Liver (tissue), 9 donors: ENCODE results near the gene GPRC5B. TPM values are rescaled to one million over a fixed set of nuclear protein-coding genes. Genes with fewer than 3 reads are reported as not detected.

Experiments
- DNase-seq: peaks from one replicate; pipeline ENCODE4 v3.0.0-alpha.2; 2017; ENCODE audit warnings: low spot score
- H3K27ac ChIP-seq, 2 donors: one replicate each; pipeline ENCODE4 v1.7.0; 2013; ENCODE audit warnings: inconsistent platforms in 2 of 2, low read length in 2 of 2, control low read depth in 1 of 2, low read depth in 1 of 2, mild to moderate bottlenecking in 1 of 2
- H3K27me3 ChIP-seq, 4 donors: one replicate each; pipeline versions ENCODE4 v1.6.1 to v1.7.0; 2013; ENCODE audit warnings: low read length in 3 of 4, inconsistent platforms in 1 of 4, mild to moderate bottlenecking in 1 of 4, moderate library complexity in 1 of 4; ENCODE audit not compliant: control insufficient read depth in 4 of 4, insufficient read depth in 4 of 4
- H3K36me3 ChIP-seq, 4 donors: one replicate each; pipeline versions ENCODE4 v1.6.1 to v1.7.0; 2013; ENCODE audit warnings: low read length in 3 of 4, mild to moderate bottlenecking in 3 of 4, low read depth in 1 of 4, moderate library complexity in 1 of 4; ENCODE audit not compliant: control insufficient read depth in 4 of 4, insufficient read depth in 3 of 4
- H3K4me1 ChIP-seq, 4 donors: one replicate each; pipeline versions ENCODE4 v1.6.1 to v1.7.0; 2013; ENCODE audit warnings: low read length in 3 of 4, mild to moderate bottlenecking in 3 of 4, moderate library complexity in 1 of 4; ENCODE audit not compliant: control insufficient read depth in 4 of 4, insufficient read depth in 4 of 4
- H3K4me3 ChIP-seq, 3 donors: one replicate each; pipeline versions ENCODE4 v1.6.1 to v1.7.0; 2013; ENCODE audit warnings: low read length in 3 of 3, control low read depth in 1 of 3, low read depth in 1 of 3, mild to moderate bottlenecking in 1 of 3
- H3K9ac ChIP-seq, 2 donors: one replicate each; pipeline ENCODE4 v1.7.0; 2013; ENCODE audit warnings: low read length in 2 of 2, mild to moderate bottlenecking in 2 of 2, moderate library complexity in 2 of 2, control low read depth in 1 of 2, low read depth in 1 of 2
- H3K9me3 ChIP-seq, 4 donors: one replicate each; pipeline versions ENCODE4 v1.6.1 to v1.7.0; 2013; ENCODE audit warnings: low read length in 3 of 4; ENCODE audit not compliant: control insufficient read depth in 4 of 4
- EGR1 ChIP-seq, 2 donors: IDR thresholded peaks; 2 replicates each; pipeline ENCODE4 v1.6.1; 2016 to 2018; ENCODE audit warnings: antibody characterized with exemption in 2 of 2, low read depth in 2 of 2
- FOXA1 ChIP-seq: IDR thresholded peaks from 2 replicates; pipeline ENCODE4 v1.6.1; 2016; ENCODE audit warnings: antibody characterized with exemption
- FOXA2 ChIP-seq: IDR thresholded peaks from 2 replicates; pipeline ENCODE4 v1.6.1; 2016; ENCODE audit warnings: antibody characterized with exemption
- GABPA ChIP-seq, 2 donors: IDR thresholded peaks in 1 of 2; conservative IDR thresholded peaks in 1 of 2; 2 replicates each; pipeline ENCODE4 v1.6.1; 2016; ENCODE audit warnings: antibody characterized with exemption in 2 of 2, mild to moderate bottlenecking in 1 of 2, moderate library complexity in 1 of 2
- HNF4A ChIP-seq, 2 donors: conservative IDR thresholded peaks; 2 replicates each; pipeline ENCODE4 v1.6.1; 2016; ENCODE audit warnings: antibody characterized with exemption in 2 of 2, mild to moderate bottlenecking in 2 of 2
- HNF4G ChIP-seq: IDR thresholded peaks from 2 replicates; pipeline ENCODE4 v1.6.1; 2016; ENCODE audit warnings: antibody characterized with exemption
- JUND ChIP-seq, 2 donors: IDR thresholded peaks; 2 replicates each; pipeline ENCODE4 v1.6.1; 2016; ENCODE audit warnings: antibody characterized with exemption in 2 of 2
- NR2F2 ChIP-seq: IDR thresholded peaks from 2 replicates; pipeline ENCODE4 v1.6.1; 2016; ENCODE audit warnings: antibody characterized with exemption
- RAD21 ChIP-seq, 2 donors: IDR thresholded peaks; 2 replicates each; pipeline ENCODE4 v1.6.1; 2016; ENCODE audit warnings: antibody characterized with exemption in 2 of 2, mild to moderate bottlenecking in 2 of 2
- RXRA ChIP-seq, 2 donors: IDR thresholded peaks; 2 replicates each; pipeline ENCODE4 v1.6.1; 2017 to 2018; ENCODE audit warnings: antibody characterized with exemption in 2 of 2, mild to moderate bottlenecking in 1 of 2
- SP1 ChIP-seq: IDR thresholded peaks from 2 replicates; pipeline ENCODE4 v1.6.1; 2018; ENCODE audit warnings: antibody characterized with exemption, mild to moderate bottlenecking
- TAF1 ChIP-seq: conservative IDR thresholded peaks from 2 replicates; pipeline ENCODE4 v1.6.1; 2016; ENCODE audit warnings: antibody characterized with exemption, mild to moderate bottlenecking
- YY1 ChIP-seq: IDR thresholded peaks from 2 replicates; pipeline ENCODE4 v1.6.1; 2016; ENCODE audit warnings: antibody characterized with exemption, mild to moderate bottlenecking
- WGBS: extraction: QIAGEN DNeasy Blood & Tissue Kit; methylation state at CpG from one replicate; pipeline ENCODE4 v1.1.7; 2013; 5-methylcytosine and 5-hydroxymethylcytosine counted together
- polyA plus RNA-seq, 2 donors: library from polyadenylated mRNA; stranded (reverse) in 1 of 2; unstranded in 1 of 2; fragments of 200-250 nt in 1 of 2; fragments of >200 nt in 1 of 2; fragmentation: Nextera tagmentation in 1 of 2; extraction: Ambion mirVana in 1 of 2; gene quantifications; one replicate each; pipeline versions ENCODE4 v1.2.1 to v1.2.3, GENCODE V29; 2013 to 2015
- total RNA-seq, 2 donors: library from RNA; depleted of rRNA; stranded (reverse); fragments of >200 nt; gene quantifications; one replicate each; pipeline ENCODE4 v1.2.3, GENCODE V29; 2014
- TF ChIP-seq, protein P1 (sequence below): IDR thresholded peaks from 2 replicates; pipeline ENCODE4 v1.6.1; 2016; ENCODE audit warnings: antibody characterized with exemption
- TF ChIP-seq, protein P2 (sequence below): IDR thresholded peaks from 2 replicates; pipeline ENCODE4 v1.6.1; 2016; ENCODE audit warnings: antibody characterized with exemption, mild to moderate bottlenecking
- TF ChIP-seq, protein P3 (sequence below): fragments of 150-350 bp; IDR thresholded peaks from 2 replicates; pipeline ENCODE4 v1.5.1; 2017; ENCODE audit warnings: improper control_type of control experiment, low read depth, low read length; ENCODE audit not compliant: missing input control
- TF ChIP-seq, protein P4 (sequence below): IDR thresholded peaks from 2 replicates; pipeline ENCODE4 v1.6.1; 2016; ENCODE audit warnings: antibody characterized with exemption
- TF ChIP-seq, protein P5 (sequence below): IDR thresholded peaks from 2 replicates; pipeline ENCODE4 v1.6.1; 2016; ENCODE audit warnings: antibody characterized with exemption
- donor health status: healthy.
- donor health status: healthy.
- donor health status: healthy.
- donor health status: healthy.
- donor health status: healthy.

The GPRC5B gene
- total and polyA plus RNA-seq, 4 donors = 1.5 to 4.7 (median 2.7) TPM

DNA sequence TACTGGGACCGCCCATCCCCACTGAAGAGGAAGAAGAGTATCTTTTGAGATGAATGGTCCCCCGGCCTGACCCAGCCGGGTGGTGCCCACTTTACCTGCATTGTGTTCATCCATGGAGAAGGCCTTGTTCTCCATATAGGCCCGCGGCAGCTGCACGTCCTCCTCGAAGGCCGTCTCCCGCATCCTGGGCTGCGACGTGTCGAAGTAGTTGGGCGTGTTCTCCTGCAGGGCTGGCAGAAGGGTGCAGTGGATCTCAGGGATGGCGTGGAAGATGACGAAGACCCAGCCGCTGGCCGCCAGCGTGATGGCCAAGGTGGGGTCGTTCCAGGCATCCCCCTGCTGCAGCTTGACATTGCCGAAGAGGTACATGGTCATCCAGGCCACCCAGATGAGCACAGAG lies 12.9 kb downstream of the GPRC5B start:
- H3K36me3 ChIP-seq = no peaks in the 10 kb centered on the region
- H3K9me3 ChIP-seq = no peaks in the 10 kb centered on the region
- no peak for DNase-seq
- H3K27ac ChIP-seq = no peak overlapping the region
- H3K9ac ChIP-seq = no peak overlapping the region
- 94% methylated on average over 20 of the region's 20 CpGs for WGBS
- H3K27me3 ChIP-seq = no peaks in the 10 kb centered on the region
- no peak overlapping the region for H3K4me3 ChIP-seq
- H3K4me1 ChIP-seq = no peaks in the 10 kb centered on the region
- TF ChIP-seq FOXA2 (no peak), YY1 (no peak), RXRA (IDR thresholded peaks at IDR 0.05) (no peak), NR2F2 (no peak), HNF4A (conservative IDR thresholded peaks at IDR 0.05) (no peak), FOXA1 (no peak)
- TF ChIP-seq, protein P1, sequence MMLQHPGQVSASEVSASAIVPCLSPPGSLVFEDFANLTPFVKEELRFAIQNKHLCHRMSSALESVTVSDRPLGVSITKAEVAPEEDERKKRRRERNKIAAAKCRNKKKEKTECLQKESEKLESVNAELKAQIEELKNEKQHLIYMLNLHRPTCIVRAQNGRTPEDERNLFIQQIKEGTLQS = no peak
- TF ChIP-seq, protein P2, sequence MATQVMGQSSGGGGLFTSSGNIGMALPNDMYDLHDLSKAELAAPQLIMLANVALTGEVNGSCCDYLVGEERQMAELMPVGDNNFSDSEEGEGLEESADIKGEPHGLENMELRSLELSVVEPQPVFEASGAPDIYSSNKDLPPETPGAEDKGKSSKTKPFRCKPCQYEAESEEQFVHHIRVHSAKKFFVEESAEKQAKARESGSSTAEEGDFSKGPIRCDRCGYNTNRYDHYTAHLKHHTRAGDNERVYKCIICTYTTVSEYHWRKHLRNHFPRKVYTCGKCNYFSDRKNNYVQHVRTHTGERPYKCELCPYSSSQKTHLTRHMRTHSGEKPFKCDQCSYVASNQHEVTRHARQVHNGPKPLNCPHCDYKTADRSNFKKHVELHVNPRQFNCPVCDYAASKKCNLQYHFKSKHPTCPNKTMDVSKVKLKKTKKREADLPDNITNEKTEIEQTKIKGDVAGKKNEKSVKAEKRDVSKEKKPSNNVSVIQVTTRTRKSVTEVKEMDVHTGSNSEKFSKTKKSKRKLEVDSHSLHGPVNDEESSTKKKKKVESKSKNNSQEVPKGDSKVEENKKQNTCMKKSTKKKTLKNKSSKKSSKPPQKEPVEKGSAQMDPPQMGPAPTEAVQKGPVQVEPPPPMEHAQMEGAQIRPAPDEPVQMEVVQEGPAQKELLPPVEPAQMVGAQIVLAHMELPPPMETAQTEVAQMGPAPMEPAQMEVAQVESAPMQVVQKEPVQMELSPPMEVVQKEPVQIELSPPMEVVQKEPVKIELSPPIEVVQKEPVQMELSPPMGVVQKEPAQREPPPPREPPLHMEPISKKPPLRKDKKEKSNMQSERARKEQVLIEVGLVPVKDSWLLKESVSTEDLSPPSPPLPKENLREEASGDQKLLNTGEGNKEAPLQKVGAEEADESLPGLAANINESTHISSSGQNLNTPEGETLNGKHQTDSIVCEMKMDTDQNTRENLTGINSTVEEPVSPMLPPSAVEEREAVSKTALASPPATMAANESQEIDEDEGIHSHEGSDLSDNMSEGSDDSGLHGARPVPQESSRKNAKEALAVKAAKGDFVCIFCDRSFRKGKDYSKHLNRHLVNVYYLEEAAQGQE = no peak

DNA sequence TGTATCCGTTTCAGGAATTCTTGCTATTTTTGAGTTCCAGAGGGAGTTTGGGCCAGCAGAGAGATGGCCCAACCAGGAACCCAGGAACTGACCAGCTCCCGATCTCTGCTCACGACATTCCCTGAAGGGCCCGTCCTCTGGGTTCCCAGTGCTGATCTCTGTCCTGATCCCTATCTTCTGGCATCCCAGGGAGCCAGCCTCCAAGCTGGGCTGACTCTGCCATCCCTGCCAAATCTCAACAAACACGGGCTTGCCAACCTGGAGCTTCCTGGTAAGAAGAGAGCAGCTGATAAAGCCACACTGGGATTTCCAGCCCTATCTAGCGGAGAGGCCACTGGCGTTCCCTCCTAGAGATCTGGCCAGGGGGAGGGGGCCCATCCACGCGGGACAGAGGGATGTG lies 16.2 kb downstream of the GPRC5B start:
- H3K4me3 ChIP-seq = no peak overlapping the region
- DNase-seq = no peak
- 81% methylated on average over 9 of the region's 9 CpGs for WGBS
- H3K9ac ChIP-seq = no peak overlapping the region
- no peaks in the 10 kb centered on the region for H3K36me3 ChIP-seq
- no peaks in the 10 kb centered on the region for H3K9me3 ChIP-seq
- no peak overlapping the region for H3K27ac ChIP-seq
- no peak for TF ChIP-seq SP1
- no peak for TF ChIP-seq EGR1 (IDR thresholded peaks at IDR 0.05; ENCODE audit: low read depth in 2 of 2)
- TF ChIP-seq, protein P2 = no peak
- TF ChIP-seq RAD21 (IDR thresholded peaks at IDR 0.05) = no peak
- TF ChIP-seq, protein P3, sequence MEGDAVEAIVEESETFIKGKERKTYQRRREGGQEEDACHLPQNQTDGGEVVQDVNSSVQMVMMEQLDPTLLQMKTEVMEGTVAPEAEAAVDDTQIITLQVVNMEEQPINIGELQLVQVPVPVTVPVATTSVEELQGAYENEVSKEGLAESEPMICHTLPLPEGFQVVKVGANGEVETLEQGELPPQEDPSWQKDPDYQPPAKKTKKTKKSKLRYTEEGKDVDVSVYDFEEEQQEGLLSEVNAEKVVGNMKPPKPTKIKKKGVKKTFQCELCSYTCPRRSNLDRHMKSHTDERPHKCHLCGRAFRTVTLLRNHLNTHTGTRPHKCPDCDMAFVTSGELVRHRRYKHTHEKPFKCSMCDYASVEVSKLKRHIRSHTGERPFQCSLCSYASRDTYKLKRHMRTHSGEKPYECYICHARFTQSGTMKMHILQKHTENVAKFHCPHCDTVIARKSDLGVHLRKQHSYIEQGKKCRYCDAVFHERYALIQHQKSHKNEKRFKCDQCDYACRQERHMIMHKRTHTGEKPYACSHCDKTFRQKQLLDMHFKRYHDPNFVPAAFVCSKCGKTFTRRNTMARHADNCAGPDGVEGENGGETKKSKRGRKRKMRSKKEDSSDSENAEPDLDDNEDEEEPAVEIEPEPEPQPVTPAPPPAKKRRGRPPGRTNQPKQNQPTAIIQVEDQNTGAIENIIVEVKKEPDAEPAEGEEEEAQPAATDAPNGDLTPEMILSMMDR = no peak
- TF ChIP-seq NR2F2 = no peak
- TF ChIP-seq RXRA (IDR thresholded peaks at IDR 0.05) = no peak
- no peak for TF ChIP-seq FOXA1
- TF ChIP-seq HNF4G = no peak
- TF ChIP-seq, protein P4, sequence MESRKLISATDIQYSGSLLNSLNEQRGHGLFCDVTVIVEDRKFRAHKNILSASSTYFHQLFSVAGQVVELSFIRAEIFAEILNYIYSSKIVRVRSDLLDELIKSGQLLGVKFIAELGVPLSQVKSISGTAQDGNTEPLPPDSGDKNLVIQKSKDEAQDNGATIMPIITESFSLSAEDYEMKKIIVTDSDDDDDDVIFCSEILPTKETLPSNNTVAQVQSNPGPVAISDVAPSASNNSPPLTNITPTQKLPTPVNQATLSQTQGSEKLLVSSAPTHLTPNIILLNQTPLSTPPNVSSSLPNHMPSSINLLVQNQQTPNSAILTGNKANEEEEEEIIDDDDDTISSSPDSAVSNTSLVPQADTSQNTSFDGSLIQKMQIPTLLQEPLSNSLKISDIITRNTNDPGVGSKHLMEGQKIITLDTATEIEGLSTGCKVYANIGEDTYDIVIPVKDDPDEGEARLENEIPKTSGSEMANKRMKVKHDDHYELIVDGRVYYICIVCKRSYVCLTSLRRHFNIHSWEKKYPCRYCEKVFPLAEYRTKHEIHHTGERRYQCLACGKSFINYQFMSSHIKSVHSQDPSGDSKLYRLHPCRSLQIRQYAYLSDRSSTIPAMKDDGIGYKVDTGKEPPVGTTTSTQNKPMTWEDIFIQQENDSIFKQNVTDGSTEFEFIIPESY = no peak
- TF ChIP-seq FOXA2 = no peak
- TF ChIP-seq TAF1 = no peak
- TF ChIP-seq, protein P1 = no peak
- no peak for TF ChIP-seq GABPA (IDR thresholded peaks at IDR 0.05 in 1 of 2, conservative IDR thresholded peaks at IDR 0.05 in 1 of 2)
- no peak for TF ChIP-seq HNF4A (conservative IDR thresholded peaks at IDR 0.05)
- no peak for TF ChIP-seq JUND (IDR thresholded peaks at IDR 0.05)
- TF ChIP-seq, protein P5, sequence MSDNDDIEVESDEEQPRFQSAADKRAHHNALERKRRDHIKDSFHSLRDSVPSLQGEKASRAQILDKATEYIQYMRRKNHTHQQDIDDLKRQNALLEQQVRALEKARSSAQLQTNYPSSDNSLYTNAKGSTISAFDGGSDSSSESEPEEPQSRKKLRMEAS = no peak
- H3K27me3 ChIP-seq = no peaks in the 10 kb centered on the region
- no peaks in the 10 kb centered on the region for H3K4me1 ChIP-seq
